Right lobe of liver (tissue), 4 donors: ENCODE results near the gene ARF1.

ENCODE experiments used
- POLR2A ChIP-seq: fragments of 450-650 bp; IDR thresholded peaks from one replicate; pipeline ENCODE4 v1.6.1; 2017; ENCODE audit warnings: antibody characterized with exemption, mild to moderate bottlenecking
- TF ChIP-seq, protein P1 (sequence below), 4 donors: fragments of 200-600 bp in 3 of 4; fragments of 450-650 bp in 1 of 4; IDR thresholded peaks; one replicate each; pipeline versions ENCODE4 v1.5.1 to v1.8.0; 2016 to 2022; ENCODE audit warnings: antibody characterized with exemption in 4 of 4, mild to moderate bottlenecking in 2 of 4
- donor health status: DM: no; HTN: no; CAD: no.
- donor health status: DM: no; HTN: no; CAD: no.
- donor health status: DM: no; HTN: yes; CAD: no.

DNA sequence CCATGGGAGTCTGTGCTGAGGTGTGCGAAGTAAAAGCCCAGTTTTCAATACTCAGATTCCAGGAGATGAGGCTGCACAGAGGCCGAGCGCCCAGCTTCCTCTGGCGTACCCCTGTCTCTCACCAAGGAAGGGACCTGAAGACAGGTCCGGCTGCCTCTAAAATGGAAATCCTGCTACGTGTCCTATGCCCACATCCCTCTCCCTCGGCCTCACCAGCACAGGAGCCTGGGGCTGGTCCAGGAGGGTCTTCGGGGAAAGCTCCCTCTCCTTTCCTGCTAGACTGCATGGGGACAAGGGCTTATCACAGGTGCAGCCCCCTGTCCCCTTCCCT lies 26.2 kb downstream of the ARF1 start:
- TF ChIP-seq, protein P1, sequence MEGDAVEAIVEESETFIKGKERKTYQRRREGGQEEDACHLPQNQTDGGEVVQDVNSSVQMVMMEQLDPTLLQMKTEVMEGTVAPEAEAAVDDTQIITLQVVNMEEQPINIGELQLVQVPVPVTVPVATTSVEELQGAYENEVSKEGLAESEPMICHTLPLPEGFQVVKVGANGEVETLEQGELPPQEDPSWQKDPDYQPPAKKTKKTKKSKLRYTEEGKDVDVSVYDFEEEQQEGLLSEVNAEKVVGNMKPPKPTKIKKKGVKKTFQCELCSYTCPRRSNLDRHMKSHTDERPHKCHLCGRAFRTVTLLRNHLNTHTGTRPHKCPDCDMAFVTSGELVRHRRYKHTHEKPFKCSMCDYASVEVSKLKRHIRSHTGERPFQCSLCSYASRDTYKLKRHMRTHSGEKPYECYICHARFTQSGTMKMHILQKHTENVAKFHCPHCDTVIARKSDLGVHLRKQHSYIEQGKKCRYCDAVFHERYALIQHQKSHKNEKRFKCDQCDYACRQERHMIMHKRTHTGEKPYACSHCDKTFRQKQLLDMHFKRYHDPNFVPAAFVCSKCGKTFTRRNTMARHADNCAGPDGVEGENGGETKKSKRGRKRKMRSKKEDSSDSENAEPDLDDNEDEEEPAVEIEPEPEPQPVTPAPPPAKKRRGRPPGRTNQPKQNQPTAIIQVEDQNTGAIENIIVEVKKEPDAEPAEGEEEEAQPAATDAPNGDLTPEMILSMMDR (IDR thresholded peaks at IDR 0.05) = no peak
- TF ChIP-seq POLR2A = no peak
